Upper lobe of left lung (tissue), 4 donors: ENCODE measurements around the gene BUD13.
"Not testable (repeated sequence)": the region's sequence is repeated elsewhere in the genome, so short reads cannot be mapped to it uniquely, and the experiment has no call there.

Experiments
- CTCF ChIP-seq, 6 experiments: fragments of 450-650 bp in 4 of 6; fragments of 200-600 bp in 2 of 6; sonication (generic) in 2 of 6; IDR thresholded peaks; one replicate each; pipeline ENCODE4 v1.5.1; 2016 to 2019; ENCODE audit warnings: antibody characterized with exemption in 6 of 6
- POLR2A ChIP-seq, 4 donors: fragments of 450-650 bp; IDR thresholded peaks; one replicate each; pipeline ENCODE4 v1.5.1; 2016 to 2017; ENCODE audit warnings: antibody characterized with exemption in 4 of 4, mild to moderate bottlenecking in 2 of 4
- POLR2AphosphoS5 ChIP-seq, 2 donors: sonication (generic); formaldehyde crosslinking; IDR thresholded peaks; one replicate each; pipeline ENCODE4 v1.5.1; 2017; ENCODE audit warnings: antibody characterized with exemption in 2 of 2

- TF ChIP-seq CTCF, POLR2A, POLR2AphosphoS5 (IDR thresholded peaks at IDR 0.05): not testable (repeated sequence)
Observed at GRCh38 chr11:116801662-116802061, 28.9 kb upstream of the BUD13 start.
